ELR (cell line): ENCODE measurements around the gene NPC2.
A peak's percentile ranks its signal among the peaks of the same experiment; 100 is the strongest.

Source experiments
- DNase-seq: peaks from one replicate; pipeline ENCODE4 v3.0.0-alpha.2; 2015; ENCODE audit warnings: low read depth

Gene NPC2

GRCh38 chr14:74503291-74503937, 10.3 kb upstream of the NPC2 start:
- no peak for DNase-seq

- DNase-seq = peak; percentile 60
These were observed 9.3 kb upstream of the NPC2 start for GRCh38 chr14:74502236-74503019.

DNA sequence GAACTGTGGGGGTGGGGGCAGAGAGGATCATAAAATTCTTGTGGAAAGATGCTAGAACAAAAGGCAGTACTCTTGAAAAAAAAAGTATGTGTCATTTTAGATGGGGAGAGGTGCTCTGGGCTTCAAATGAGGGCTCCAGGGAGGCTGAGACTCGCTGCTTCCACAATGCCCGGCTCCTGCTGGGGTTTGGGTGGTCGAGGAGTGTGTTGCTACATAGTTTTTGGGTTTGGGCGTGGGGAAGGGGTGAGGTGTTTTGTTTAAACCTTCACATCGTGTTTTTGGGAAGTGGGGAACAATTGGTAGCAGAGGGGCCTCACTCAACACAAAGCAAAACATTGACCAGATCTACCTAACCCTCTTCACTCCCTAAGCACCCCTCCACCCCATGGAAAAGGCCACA, 8.6 kb upstream of the NPC2 start:
- no peak for DNase-seq

GRCh38 chr14:74501135-74501614, 8.1 kb upstream of the NPC2 start:
- DNase-seq = peak; percentile 78

DNA sequence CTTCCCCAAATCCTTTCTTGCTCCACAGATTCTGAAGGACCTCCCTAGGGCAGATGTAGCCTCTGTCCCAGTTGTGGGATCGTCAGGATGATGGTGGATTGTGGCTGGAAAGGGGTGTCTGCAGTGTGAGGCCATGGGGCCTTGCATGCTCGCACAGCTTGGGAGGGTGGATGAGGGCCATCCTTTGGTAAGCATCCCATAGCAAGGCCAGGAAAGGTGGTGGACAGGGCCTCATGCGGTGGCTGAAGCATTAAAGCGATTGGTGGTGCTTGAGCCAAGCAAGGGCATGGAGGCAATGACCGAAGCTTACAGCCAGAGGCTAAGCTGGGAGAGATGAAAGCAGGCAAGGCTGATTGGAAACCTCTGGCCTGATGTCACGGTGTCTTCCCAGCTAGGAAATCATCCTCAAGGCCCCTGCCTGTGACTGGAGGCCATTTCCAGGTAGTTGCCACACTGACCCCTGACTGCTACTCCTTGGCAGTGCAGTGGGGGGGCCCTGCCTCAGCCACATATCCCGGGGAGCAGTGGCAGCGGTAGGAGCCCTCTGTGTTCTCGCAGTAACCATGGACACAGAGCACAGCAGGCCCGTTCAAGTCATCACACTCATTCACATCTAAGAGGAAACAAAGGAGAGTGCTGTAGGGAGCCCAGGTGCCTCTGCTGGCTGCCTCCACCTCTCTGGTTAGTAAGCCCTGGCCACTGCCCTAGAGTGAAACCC, 7.5 kb upstream of the NPC2 start:
- DNase-seq = no peak

GRCh38 chr14:74495356-74495755, 2.3 kb upstream of the NPC2 start:
- DNase-seq = no peak

DNA sequence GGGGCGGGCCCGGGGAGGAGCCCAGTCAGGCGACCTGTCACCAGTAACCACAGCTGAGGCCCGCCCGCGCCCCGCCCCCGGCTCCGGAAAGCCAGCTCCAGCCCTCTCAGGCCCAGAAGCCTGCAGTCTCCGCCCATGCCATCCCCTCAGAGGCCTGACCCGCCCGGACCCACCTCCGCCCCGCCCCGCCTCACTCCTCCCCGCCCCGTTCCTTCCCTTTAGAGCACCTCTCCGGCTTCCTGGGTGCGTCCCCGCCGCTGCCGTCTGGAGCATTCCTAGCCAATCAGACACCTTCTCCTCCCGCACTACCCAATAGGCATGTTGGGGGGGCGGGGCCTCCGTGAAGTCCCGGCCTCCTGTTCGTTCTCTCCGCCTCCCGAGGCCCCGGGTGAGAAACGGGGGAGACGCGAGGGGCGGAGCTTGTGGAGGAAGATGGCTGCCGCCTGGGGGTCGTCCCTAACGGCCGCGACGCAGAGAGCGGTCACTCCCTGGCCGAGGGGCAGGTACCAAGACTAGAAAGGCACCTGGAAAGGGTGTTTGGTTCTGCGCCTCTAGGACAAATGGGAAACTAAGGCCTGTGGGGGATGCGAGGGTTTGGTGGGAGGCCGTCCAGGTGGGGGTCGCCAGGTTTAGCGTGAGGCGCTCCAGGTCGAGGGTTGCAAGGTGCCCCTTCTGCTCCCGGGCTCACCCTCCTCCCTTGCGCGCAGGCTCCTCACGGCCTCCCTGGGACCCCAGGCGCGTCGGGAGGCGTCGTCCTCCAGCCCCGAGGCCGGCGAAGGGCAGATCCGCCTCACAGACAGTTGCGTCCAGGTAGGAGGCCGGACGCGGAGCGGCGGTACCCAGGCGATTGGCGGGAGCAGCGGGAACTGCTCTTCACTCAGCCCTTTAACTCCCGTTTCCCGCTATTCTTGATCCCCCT, 497 bp upstream of the NPC2 start, which contains the start of gene ISCA2:
TSS of gene ISCA2 (plus strand) at position 423 of the 919 bp plus-strand sequence. CDS start at position 433, 10 bp downstream.
- DNase-seq = peak; percentile 99

- peak; percentile 68 for DNase-seq
These were observed 939 bp downstream of the NPC2 start for GRCh38 chr14:74491956-74492775.

- no peak for DNase-seq
These were observed 2.6 kb downstream of the NPC2 start for GRCh38 chr14:74490486-74490885.

GRCh38 chr14:74488786-74489397, 4.2 kb downstream of the NPC2 start:
- peak; percentile 76 for DNase-seq

DNA sequence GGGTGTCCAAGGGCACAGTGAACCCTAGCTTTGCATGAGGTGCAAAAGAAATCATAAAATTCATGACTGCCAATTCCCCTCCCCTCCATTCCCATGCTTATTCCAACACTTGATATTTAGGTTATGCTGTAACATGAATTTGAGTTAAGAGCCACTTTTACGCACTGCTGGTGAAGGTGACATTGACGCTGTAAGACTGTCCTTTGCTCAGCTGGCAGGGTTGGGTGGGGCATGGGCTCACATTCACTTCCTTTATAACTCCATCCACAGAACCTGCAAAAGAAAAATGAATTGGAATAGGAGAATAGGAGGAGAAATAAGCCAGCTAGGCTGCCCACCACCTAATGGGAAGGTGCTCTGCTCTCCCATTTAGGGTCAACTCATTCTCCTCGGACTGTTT, 6.9 kb downstream of the NPC2 start:
- DNase-seq = no peak

DNA sequence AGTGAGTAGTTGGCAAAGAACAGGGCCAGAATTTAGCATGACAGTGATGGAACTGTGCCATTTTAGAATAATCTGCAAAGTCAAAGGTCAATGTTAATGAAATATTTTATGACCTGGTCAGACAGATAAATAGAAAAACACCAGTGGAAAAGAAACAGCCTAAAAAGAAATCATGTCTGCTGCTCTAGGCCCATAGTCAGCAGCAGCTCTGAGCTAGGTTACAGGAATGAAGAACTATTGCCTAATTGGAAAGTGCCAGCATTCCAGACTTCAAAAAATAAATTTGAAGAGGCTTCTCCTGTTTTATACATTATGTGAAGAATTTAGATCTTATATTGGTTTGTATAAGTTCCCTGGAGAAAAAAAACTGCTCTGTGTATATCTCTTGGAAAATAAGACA, 9.8 kb downstream of the NPC2 start:
- DNase-seq = no peak

DNA sequence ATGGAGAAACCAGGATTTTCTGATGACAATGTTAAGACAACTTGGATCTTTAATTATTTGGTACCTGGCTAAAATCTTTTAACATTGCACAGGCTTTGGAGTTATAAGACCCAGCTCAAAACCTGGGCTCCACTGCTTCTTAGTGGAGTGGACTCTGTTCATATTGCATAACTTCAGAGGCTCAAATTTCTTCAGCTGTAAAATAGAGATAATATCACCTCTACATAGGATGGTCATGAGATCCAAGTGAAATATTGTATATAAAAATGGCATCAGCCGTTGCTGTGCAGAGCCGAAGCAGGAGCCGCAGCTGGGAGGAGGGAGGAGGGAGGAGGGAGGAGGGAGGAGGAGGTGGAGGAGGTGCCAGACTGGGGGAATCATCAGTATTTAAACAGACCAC, 10.5 kb downstream of the NPC2 start:
- no peak for DNase-seq

DNA sequence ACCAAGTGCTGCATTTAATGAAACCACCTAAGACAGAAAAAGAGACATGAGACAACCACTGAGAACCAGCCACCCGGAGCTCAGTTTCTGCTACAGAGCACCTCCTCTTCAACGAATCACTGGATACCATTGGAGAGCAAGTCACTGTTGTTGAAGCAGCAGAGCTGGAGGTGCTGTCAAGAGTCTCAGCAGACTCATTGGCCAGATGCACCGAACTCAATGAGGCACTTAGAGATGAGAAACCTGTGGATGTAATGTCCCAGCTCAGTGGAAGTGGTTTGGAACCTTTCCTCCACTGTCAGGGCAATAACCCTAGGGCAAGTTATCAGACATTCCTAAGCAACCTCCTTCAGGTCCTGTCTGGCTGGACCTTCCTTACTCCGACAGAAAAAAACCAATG, 13.1 kb downstream of the NPC2 start:
- DNase-seq = no peak

DNA sequence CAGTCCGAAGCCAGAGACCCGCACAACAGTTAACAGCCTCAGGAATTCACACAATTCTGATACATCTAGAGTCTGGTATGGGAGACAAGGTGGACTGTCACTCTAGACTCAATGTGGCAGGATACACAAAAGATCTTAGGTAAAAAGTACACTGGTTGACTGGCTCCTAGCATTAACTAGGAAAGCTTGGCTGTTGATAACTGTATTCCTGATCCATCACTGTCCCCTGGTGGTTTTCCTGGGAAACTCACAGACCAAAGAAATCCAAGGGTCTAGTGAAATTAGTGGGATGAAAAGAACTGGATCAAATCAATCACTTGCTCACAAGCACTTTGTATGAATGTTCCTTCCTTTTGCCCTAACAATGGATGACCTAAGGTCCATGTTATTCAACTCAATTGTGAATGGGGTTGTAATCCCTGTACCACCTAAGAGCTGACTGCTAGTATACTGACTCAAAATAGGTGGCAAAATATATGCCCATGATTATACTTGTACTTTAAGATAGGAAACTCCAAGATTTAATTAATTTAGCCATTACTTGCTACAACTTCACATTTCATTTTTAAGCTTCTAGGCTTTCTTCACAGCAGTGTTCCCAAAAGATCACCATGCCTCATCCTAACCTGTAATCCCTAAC, 14.0 kb downstream of the NPC2 start:
- peak; percentile 58 for DNase-seq

DNA sequence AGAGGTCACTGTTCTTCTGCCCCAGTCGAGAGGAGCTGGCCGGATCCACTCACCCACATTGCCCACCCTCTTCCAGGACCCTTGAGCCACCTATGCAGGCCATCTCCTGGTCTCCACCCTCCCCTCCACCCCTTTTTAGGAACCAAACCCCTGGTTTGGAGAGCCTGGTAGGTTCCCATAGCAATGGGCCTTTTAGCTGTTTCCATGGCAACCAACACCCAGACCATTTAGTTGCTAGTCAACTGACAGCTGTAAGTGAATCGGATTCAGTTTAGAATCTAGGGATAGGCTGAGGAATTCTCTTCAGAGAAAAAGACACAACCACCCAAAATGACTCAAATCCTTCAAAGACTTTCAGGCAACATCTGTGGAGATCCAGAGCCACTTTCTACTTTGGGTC, 16.5 kb downstream of the NPC2 start:
- DNase-seq = no peak

DNA sequence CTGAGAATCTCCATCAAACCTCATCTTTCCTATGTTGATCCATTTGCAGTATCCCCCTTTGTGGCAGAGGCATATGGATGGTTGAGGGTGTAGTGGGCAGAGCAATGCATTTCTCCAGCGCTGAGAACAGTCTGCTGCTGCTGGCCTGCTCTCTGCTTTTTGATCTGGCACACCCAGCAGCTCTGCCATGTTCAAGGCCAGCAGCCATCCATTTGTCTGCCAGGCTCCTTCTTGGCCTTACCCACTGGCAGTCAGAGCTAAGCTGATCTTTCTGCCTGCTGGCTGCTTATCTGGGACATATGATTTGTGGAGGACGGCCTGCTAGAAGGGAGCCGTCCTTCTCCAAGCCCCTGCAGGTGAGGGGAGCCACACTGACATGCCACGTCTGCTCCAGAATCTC, 17.0 kb downstream of the NPC2 start:
- no peak for DNase-seq

- peak; percentile 88 for DNase-seq
These were observed 17.4 kb downstream of the NPC2 start for GRCh38 chr14:74475678-74476077.

DNA sequence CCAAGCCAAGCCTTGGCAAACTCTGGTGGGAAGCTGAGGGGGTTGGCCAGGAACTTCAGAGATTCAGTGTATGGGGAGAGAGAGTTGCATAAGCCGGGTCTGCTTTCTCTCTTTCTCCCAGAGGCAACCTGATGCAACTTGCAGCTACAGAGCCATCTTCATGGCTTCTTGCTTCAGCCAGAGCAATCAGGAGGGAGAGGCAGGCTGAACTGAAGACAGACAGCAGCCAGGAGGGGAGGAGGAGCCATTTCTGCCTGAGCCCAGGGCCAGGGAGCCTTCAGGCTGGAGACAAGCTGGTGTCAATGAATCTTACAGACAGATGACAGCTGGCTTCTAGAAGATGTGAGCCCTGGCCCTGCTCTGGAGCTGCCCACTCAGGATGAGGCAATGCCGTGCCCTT, 18.7 kb downstream of the NPC2 start:
- DNase-seq = no peak

DNA sequence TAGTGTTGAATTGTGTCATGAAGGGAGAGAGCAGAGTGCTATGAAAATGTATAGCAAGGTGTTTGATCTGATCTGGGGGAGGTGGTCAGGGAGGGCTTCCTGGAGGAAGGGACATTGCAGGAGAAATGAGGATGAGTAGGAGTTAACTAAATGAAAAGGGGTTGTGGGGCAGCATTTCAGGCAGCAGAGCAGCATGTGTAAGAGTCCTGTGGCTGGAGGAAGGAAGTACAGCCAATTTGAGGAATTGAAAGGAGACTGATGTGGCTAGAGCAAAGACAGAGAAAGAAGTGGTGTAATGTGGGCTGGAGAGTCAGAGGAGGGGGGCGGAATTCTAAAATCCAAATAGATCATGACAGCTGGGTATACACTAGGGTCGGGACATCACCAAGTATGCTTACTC, 20.5 kb downstream of the NPC2 start:
- no peak for DNase-seq
